ENCODE data around the gene CDK14.

- TF ChIP-seq CTCF (IDR thresholded peaks at IDR 0.05) (no peak), POLR2A (IDR thresholded peaks at IDR 0.05) (no peak)
These were observed 472.1 kb downstream of the CDK14 start for GRCh38 chr7:91068136-91068795.

Measured in ovary (tissue), 3 donors.